ENCODE measurements around the gene ARL17B.
"Not testable (repeated sequence)": the region's sequence is repeated elsewhere in the genome, so short reads cannot be mapped to it uniquely, and the experiment has no call there.

The ARL17B gene

DNA sequence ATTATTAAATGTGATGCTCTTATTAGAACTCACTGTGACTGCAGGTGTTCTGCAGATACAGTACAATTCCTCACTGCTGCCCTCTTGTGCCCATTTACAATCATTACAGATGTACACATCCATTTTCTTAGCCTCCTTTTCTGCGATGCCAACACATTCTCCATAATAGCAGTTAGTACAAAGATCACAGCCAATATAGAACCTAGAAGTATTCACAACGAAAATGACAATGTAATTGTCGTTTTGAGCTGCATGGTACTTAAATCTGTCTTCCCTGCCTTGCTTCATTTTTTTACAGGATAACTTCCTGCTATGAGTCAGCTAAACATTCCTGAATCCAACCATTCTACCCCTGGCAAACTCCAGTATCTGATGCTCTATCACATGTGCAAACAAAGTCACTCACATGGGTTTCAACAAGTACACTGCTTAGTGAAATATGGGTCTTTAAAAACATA is 74.8 kb downstream of the ARL17B start:
- TF ChIP-seq, protein P1, sequence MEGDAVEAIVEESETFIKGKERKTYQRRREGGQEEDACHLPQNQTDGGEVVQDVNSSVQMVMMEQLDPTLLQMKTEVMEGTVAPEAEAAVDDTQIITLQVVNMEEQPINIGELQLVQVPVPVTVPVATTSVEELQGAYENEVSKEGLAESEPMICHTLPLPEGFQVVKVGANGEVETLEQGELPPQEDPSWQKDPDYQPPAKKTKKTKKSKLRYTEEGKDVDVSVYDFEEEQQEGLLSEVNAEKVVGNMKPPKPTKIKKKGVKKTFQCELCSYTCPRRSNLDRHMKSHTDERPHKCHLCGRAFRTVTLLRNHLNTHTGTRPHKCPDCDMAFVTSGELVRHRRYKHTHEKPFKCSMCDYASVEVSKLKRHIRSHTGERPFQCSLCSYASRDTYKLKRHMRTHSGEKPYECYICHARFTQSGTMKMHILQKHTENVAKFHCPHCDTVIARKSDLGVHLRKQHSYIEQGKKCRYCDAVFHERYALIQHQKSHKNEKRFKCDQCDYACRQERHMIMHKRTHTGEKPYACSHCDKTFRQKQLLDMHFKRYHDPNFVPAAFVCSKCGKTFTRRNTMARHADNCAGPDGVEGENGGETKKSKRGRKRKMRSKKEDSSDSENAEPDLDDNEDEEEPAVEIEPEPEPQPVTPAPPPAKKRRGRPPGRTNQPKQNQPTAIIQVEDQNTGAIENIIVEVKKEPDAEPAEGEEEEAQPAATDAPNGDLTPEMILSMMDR (IDR thresholded peaks at IDR 0.05): peak; percentile 89
- not testable (repeated sequence) for H3K27ac ChIP-seq; H3K9me3 ChIP-seq; H3K27me3 ChIP-seq; H3K4me3 ChIP-seq (ENCODE audit: low read depth in 1 of 2, low read length in 1 of 2); H3K36me3 ChIP-seq
- peaks cover 0 to 11% of the 10 kb centered on the region in 2 experiments for H3K4me1 ChIP-seq (ENCODE audit: control insufficient read depth in 1 of 2, insufficient read depth in 1 of 2, low read depth in 1 of 2, low read length in 1 of 2)

DNA sequence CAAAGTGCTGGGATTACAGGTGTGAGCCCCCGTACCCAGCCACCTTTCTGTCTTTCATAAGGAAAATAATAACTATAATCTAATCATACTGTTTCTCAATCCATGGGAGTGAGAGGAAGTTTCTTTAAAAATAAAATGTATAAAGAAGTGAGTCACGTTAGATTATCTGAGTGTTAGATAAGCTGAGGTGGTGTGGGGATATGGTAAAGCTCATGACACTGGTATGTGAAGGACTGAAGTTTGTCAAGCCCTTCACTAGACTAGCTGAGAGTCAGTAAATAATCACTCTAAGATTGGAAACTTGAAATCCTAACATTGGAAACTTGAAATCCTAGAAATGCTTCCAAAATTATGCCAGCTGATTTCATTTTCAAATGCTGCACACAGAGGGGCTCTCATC is 76.1 kb downstream of the ARL17B start:
- not testable (repeated sequence) for H3K27me3 ChIP-seq; H3K4me3 ChIP-seq (ENCODE audit: low read depth in 1 of 2, low read length in 1 of 2); H3K36me3 ChIP-seq; H3K27ac ChIP-seq; H3K4me1 ChIP-seq (ENCODE audit: control insufficient read depth in 1 of 2, insufficient read depth in 1 of 2, low read depth in 1 of 2, low read length in 1 of 2); H3K9me3 ChIP-seq

DNA sequence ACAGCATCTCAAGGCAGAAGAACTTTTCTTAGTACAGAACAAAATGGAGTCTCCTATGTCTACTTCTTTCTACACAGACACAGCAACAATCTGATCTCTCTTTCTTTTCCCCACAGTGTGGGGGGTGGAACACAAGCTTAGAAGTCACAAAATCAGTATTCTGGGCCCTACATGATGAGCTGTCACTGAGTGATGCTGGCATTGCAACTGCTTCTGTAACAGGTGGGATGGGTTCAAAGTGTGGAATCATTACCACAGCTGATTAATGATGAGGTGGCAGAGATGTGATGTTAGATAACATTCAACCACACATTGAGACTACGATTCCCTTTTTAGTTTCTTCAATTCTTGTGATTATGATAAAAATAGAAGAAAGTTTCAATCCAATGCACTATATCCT is 77.1 kb downstream of the ARL17B start:
- H3K27ac ChIP-seq: not testable (repeated sequence)

DNA sequence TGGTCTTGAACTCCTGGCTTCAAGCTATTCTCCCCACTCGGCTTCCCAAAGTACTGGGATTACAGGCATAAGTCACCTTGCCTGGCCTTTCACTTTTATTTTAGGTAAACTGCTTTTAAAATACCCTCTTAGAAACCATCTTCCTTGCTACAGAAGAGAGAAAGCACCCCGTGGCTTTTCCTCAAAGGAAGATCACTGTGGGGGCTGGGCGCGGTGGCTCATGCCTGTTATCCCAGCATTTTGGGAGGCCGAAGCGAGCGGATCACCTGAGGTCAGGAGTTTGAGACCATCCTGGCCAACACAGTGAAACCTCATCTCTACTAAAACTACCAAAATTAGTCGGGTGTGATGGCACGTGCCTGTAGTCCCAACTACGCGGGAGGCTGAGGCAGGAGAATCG is 78.9 kb downstream of the ARL17B start:
- H3K27ac ChIP-seq; H3K9me3 ChIP-seq; H3K36me3 ChIP-seq; H3K4me3 ChIP-seq (ENCODE audit: low read depth in 1 of 2, low read length in 1 of 2); H3K4me1 ChIP-seq (ENCODE audit: control insufficient read depth in 1 of 2, insufficient read depth in 1 of 2, low read depth in 1 of 2, low read length in 1 of 2); H3K27me3 ChIP-seq: not testable (repeated sequence)

More for the DNA sequence above, 77.1 kb downstream of the ARL17B start:
- H3K27me3 ChIP-seq; H3K9me3 ChIP-seq; H3K36me3 ChIP-seq; H3K4me3 ChIP-seq (ENCODE audit: low read depth in 1 of 2, low read length in 1 of 2); H3K4me1 ChIP-seq (ENCODE audit: control insufficient read depth in 1 of 2, insufficient read depth in 1 of 2, low read depth in 1 of 2, low read length in 1 of 2): not testable (repeated sequence)

DNA sequence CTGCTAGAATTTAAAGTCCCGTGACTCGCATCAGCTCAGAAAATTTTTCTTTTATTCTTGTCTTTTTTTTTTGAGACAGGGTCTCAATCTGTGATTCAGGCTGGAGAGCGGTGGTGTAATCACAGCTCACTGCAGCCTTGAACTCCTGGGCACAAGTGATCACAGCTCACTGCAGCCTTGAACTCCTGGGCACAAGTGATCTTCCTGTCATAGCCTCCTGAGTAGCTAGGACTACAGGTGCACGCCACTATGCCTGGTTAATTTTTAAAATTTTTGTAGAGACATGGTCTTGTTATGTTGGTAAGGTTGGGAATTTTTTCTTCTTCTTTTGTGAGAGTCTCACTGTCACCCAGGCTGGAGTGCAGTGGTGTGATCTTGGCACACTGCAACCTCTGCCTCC is 80.2 kb downstream of the ARL17B start:
- not testable (repeated sequence) for H3K27ac ChIP-seq; H3K4me1 ChIP-seq (ENCODE audit: control insufficient read depth in 1 of 2, insufficient read depth in 1 of 2, low read depth in 1 of 2, low read length in 1 of 2); H3K4me3 ChIP-seq (ENCODE audit: low read depth in 1 of 2, low read length in 1 of 2); H3K27me3 ChIP-seq; H3K9me3 ChIP-seq; H3K36me3 ChIP-seq

DNA sequence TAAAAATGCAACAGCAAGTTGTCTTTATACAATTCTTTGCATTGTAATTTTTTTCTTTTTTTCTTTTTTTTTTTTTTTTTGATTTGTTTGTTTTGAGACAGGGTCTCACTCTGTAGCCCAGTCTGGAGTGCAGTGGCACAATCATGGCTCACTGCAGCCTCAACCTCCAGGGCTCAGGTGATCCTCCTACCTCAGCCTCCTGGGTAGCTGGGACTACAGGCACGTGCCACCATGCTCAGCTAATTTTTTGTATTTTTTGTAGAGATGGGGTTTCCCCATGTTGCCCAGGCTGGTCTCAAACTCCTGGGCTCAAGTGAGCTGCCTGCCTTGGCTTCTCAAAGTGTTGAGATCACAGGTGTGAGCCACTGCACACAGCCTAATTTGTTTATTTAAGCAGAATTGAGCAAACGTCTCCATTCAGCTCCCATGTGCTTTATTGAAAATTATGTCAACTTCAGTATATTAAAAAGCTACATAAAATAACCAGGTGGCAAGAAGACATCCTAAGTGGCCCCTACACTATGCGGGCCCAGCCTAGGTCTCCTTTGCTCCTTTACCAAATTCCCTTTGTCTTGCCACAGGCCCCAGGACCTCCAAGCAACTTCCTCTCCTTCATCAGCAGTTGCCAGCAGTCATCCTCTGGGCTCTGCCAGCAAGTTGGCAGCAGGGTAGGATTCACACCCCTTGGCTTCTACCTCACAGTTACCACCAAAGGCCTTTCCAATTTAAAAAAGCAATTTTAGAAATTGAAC is 84.7 kb downstream of the ARL17B start:
- H3K36me3 ChIP-seq; H3K4me1 ChIP-seq (ENCODE audit: control insufficient read depth in 1 of 2, insufficient read depth in 1 of 2, low read depth in 1 of 2, low read length in 1 of 2); H3K27ac ChIP-seq; H3K27me3 ChIP-seq; H3K4me3 ChIP-seq (ENCODE audit: low read depth in 1 of 2, low read length in 1 of 2); H3K9me3 ChIP-seq: not testable (repeated sequence)

DNA sequence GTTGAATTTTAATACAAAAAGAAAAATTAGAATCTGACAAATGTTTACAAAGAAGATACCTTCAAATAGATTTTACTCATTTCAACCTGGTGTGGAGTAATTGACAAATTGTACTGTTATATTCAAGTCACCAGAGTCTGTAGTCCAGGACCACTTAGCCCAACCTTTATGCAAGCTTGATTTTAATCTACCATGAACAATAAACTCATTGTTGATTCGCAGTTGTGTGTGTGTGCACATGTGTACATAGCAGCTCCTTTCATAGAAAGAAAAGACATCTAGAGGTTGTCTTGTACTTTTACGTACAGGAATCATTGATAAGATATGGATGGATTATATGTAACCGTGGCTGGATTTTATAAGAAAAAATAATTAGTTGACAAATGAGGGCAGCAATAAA is 87.3 kb downstream of the ARL17B start:
- Histone ChIP-seq H3K36me3 (no peaks in the 10 kb centered on the region), H3K4me3 (ENCODE audit: low read depth in 1 of 2, low read length in 1 of 2) (no peak overlapping the region), H3K27me3 (peaks cover 28% of the 10 kb centered on the region), H3K27ac (no peak overlapping the region), H3K4me1 (ENCODE audit: control insufficient read depth in 1 of 2, insufficient read depth in 1 of 2, low read depth in 1 of 2, low read length in 1 of 2) (no peaks in the 10 kb centered on the region), H3K9me3 (no peaks in the 10 kb centered on the region)
- TF ChIP-seq, protein P1 (IDR thresholded peaks at IDR 0.05): no peak

DNA sequence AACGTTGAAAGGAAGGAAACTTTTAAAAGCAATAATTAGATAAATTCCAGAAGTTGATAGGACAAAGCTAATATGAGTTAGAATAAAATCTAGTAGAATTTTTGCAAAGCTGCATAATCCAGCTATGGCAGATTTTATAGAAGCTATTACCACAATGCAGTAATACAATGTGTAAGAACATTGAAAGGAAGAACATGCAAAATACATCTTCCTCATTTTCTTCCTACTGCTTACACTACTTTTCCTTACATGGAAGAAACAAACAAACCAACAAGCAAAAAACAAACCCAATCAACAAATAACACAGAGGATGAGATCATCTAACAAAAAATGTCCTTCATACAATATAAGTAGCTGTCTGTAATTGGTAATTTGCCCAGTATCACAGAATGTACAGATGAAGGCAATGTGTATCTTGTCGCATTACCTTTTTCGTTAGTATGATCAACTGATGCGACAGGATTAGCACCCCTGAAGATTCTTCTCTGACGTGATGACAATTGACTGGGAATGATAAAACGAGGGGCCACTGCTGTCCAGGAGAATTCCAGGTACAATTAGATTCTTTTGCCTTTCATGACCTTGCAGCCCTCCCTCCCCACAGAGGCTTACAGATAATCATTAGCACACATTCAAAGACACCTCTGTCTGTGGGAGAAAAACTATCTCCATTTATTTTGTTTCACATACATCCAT is 87.9 kb downstream of the ARL17B start:
- peaks cover 33% of the 10 kb centered on the region for H3K27me3 ChIP-seq
- H3K9me3 ChIP-seq: no peaks in the 10 kb centered on the region
- TF ChIP-seq, protein P1 (IDR thresholded peaks at IDR 0.05): no peak
- H3K27ac ChIP-seq: no peak overlapping the region
- H3K36me3 ChIP-seq: no peaks in the 10 kb centered on the region
- H3K4me1 ChIP-seq (ENCODE audit: control insufficient read depth in 1 of 2, insufficient read depth in 1 of 2, low read depth in 1 of 2, low read length in 1 of 2): no peaks in the 10 kb centered on the region
- no peak overlapping the region for H3K4me3 ChIP-seq (ENCODE audit: low read depth in 1 of 2, low read length in 1 of 2)
